ENCODE data around the gene SIGLEC11. TPM values are rescaled to one million over a fixed set of nuclear protein-coding genes. Genes with fewer than 3 reads are reported as not detected.

The SIGLEC11 gene
- total RNA-seq, 2 experiments from 2014 or later = not detected

DNA sequence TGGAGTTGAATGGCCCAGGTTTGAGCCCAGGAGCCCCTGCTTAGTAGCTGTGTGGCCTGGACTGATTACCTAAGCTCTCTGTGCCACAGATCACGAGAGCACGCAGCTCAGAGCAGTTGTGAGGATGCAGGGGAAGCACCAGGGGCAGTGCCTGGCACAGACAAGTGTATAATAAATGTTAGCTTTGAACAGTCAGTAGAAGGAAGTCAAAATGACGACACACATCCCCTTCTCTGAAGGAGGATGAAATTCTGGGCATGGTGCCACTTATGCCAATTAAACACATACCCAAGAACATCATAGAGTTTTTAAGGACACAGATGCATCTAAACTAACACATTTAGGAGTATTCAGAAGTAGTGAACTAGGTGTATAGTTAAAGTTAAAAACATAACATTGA lies 24.9 kb upstream of the SIGLEC11 start:
- TF ChIP-seq, protein P1, sequence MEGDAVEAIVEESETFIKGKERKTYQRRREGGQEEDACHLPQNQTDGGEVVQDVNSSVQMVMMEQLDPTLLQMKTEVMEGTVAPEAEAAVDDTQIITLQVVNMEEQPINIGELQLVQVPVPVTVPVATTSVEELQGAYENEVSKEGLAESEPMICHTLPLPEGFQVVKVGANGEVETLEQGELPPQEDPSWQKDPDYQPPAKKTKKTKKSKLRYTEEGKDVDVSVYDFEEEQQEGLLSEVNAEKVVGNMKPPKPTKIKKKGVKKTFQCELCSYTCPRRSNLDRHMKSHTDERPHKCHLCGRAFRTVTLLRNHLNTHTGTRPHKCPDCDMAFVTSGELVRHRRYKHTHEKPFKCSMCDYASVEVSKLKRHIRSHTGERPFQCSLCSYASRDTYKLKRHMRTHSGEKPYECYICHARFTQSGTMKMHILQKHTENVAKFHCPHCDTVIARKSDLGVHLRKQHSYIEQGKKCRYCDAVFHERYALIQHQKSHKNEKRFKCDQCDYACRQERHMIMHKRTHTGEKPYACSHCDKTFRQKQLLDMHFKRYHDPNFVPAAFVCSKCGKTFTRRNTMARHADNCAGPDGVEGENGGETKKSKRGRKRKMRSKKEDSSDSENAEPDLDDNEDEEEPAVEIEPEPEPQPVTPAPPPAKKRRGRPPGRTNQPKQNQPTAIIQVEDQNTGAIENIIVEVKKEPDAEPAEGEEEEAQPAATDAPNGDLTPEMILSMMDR (conservative IDR thresholded peaks at IDR 0.05; ENCODE audit: low read length) = no peak
- TF ChIP-seq EZH2phosphoT487 (IDR thresholded peaks at IDR 0.05; ENCODE audit: borderline replicate concordance, low read depth, low read length) = no peak
- intact Hi-C loops (cut with micrococcal nuclease; ENCODE audit: unreplicated experiment) = no loop called here
- Histone ChIP-seq H4K20me1 (ENCODE audit: insufficient read depth, low read length) (no peaks in the 10 kb centered on the region), H2AFZ (ENCODE audit: low read length) (no peak overlapping the region), H3K9me3 (ENCODE audit: low read length) (no peaks in the 10 kb centered on the region), H3K9me2 (ENCODE audit: insufficient read depth, low read length) (no peaks in the 10 kb centered on the region), H3K79me2 (ENCODE audit: insufficient read depth, low read depth, low read length) (no peaks in the 10 kb centered on the region), H3K36me3 (ENCODE audit: insufficient read depth, low read length) (peaks cover under 1% of the 10 kb centered on the region; the same call in 1 of the 2 replicates), H3K27ac (ENCODE audit: low read depth, low read length, poor library complexity, severe bottlenecking) (no peak overlapping the region), H3K4me1 (ENCODE audit: insufficient read depth, low read length, poor library complexity, severe bottlenecking) (no peaks in the 10 kb centered on the region), H3K4me2 (ENCODE audit: low read length) (no peak overlapping the region), H3K4me3 (ENCODE audit: low read depth, low read length, poor library complexity, severe bottlenecking) (no peak overlapping the region)
- no peak for DNase-seq (ENCODE audit: low spot score)
- POLR2A ChIA-PET = no interaction called here
- CTCF ChIA-PET (ENCODE audit: unreplicated experiment) = no interaction called here
- no TSS peak for BruUV-seq (replicated peaks)

DNA sequence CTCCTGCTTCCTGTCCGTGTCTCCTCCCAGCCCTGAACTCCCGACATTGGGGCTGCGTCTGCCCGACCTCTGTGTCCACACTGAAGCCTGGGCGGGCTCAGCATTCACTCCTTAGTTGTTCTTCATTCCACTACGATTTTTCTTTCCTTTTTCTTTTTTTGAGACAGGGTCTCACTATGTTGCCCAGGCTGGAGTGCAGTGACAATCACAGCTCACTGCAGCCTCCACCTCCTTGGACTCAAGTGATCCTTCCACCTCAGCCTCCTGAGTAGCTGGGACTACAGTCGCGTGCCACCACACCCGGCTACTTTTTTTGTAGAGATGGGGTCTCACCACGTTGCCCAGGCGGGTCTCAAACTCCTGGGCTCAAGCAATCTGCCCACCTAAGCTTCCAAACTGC lies 23.5 kb upstream of the SIGLEC11 start:
- Histone ChIP-seq H3K9me2 (ENCODE audit: insufficient read depth, low read length) (no peaks in the 10 kb centered on the region), H3K4me3 (ENCODE audit: low read depth, low read length, poor library complexity, severe bottlenecking) (no peak overlapping the region), H3K36me3 (ENCODE audit: insufficient read depth, low read length) (no peaks in the 10 kb centered on the region), H2AFZ (ENCODE audit: low read length) (no peak overlapping the region), H3K9me3 (ENCODE audit: low read length) (no peaks in the 10 kb centered on the region), H3K4me2 (ENCODE audit: low read length) (no peak overlapping the region), H3K4me1 (ENCODE audit: insufficient read depth, low read length, poor library complexity, severe bottlenecking) (no peaks in the 10 kb centered on the region), H3K79me2 (ENCODE audit: insufficient read depth, low read depth, low read length) (no peaks in the 10 kb centered on the region), H4K20me1 (ENCODE audit: insufficient read depth, low read length) (no peaks in the 10 kb centered on the region), H3K27ac (ENCODE audit: low read depth, low read length, poor library complexity, severe bottlenecking) (no peak overlapping the region)
- DNase-seq (ENCODE audit: low spot score) = no peak
- CTCF ChIA-PET (ENCODE audit: unreplicated experiment) = no interaction called here
- no TSS peak for BruUV-seq (replicated peaks)
- no peak for TF ChIP-seq EZH2phosphoT487 (IDR thresholded peaks at IDR 0.05; ENCODE audit: borderline replicate concordance, low read depth, low read length)
- TF ChIP-seq, protein P1 (conservative IDR thresholded peaks at IDR 0.05; ENCODE audit: low read length) = no peak
- POLR2A ChIA-PET = no interaction called here
- intact Hi-C loops (cut with micrococcal nuclease; ENCODE audit: unreplicated experiment) = no loop called here

DNA sequence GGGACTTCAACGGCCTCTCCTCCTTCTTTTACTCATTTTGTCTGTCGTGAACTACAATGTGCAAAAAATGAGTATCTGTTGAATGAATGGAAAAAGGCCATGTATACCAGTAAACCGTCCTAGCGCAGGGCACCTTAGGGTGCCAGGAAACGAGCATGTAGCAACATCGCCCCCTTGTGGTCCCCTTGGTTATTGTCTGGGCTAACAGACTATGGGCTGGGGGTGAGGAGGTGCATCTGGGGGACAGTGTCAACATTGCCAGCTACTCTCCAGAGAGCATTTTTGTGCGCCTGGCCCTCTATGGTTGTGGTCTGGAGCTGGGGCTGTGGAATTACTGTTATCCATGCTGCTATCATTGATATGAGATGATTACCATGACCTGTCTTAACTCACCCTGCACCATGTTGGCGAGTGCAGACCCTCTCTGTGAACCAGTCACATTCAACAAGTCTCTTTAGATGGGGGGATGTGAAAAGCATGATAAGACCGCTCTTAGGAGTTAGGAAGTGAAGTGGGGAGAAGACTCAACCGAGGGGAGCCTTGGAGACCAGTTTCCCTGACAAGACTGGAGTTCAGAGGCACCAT lies 22.8 kb upstream of the SIGLEC11 start:
- DNase-seq (ENCODE audit: low spot score) = peak; percentile 79
- Histone ChIP-seq H3K36me3 (ENCODE audit: insufficient read depth, low read length) (no peaks in the 10 kb centered on the region), H3K4me1 (ENCODE audit: insufficient read depth, low read length, poor library complexity, severe bottlenecking) (no peaks in the 10 kb centered on the region), H4K20me1 (ENCODE audit: insufficient read depth, low read length) (no peaks in the 10 kb centered on the region), H2AFZ (ENCODE audit: low read length) (no peak overlapping the region), H3K27ac (ENCODE audit: low read depth, low read length, poor library complexity, severe bottlenecking) (no peak overlapping the region), H3K79me2 (ENCODE audit: insufficient read depth, low read depth, low read length) (no peaks in the 10 kb centered on the region), H3K4me3 (ENCODE audit: low read depth, low read length, poor library complexity, severe bottlenecking) (no peak overlapping the region), H3K9me3 (ENCODE audit: low read length) (no peaks in the 10 kb centered on the region), H3K9me2 (ENCODE audit: insufficient read depth, low read length) (no peaks in the 10 kb centered on the region), H3K4me2 (ENCODE audit: low read length) (no peak overlapping the region)
- ChIA-PET CTCF (ENCODE audit: unreplicated experiment) (no interaction called here), POLR2A (no interaction called here)
- TF ChIP-seq, protein P1 (conservative IDR thresholded peaks at IDR 0.05; ENCODE audit: low read length) = peak; percentile 97
- no peak for TF ChIP-seq EZH2phosphoT487 (IDR thresholded peaks at IDR 0.05; ENCODE audit: borderline replicate concordance, low read depth, low read length)
- BruUV-seq (replicated peaks) = no TSS peak
- intact Hi-C loops (cut with micrococcal nuclease; ENCODE audit: unreplicated experiment) = loop anchor here (1.0 kb wide), 1 partner anchor 46 kb away; no protein-coding TSS in a partner anchor

All from OCI-LY7 (cell line).